NCI-H2029 (cell line): ENCODE data around the gene BBS9.
"Not testable (repeated sequence)": the region's sequence is repeated elsewhere in the genome, so short reads cannot be mapped to it uniquely, and the experiment has no call there.

Source experiments
- DNase-seq: peaks from one replicate; lab custom pipeline; 2025; lab: John Stamatoyannopoulos, UW

Gene BBS9

DNA sequence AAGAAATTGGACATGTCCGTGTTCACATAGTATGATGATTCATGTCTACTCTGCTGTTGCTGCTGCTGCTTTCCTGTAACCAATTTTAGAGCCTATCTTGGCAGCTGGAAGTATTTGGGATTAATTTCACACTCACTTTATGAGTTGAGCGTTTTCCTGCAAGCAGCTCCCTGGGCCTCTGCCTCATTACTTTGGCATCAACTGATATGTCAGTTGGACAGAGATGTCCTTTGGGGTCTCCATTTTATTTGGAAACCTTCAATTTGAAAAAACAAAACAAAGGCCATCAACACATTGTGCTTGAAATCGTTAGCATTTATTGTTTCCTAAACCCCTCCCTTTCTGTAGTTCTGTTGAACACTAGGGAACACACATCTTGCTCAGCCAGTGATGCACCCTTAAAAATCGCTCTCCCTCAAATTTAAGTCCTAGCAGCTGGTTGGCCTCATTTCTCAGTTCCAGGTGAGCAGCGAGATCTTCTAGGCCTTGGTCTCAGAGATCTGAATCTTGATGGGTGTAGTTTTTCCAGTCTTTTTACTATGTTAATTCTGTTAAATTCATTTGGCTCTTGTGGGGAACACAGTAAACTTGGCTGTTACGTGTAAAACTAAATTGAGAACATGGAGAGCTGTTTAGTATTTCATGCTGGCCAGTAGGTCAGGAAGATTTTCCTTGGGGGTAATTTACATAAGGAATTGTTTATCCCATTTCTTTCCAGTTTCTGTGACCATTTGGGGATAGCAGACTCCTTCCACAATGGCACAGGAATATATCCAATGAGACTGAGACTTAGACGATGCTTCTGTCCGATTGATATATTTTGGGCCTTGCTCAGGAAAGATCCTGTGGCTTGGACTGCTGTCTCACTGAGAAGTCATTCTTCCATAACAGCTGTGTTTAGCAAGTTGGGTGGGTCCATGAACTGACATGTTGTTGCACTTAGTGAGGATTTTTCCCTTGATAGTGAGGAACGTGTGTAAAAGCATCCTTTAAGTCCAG lies 371.6 kb downstream of the BBS9 start:
- no peak for DNase-seq

DNA sequence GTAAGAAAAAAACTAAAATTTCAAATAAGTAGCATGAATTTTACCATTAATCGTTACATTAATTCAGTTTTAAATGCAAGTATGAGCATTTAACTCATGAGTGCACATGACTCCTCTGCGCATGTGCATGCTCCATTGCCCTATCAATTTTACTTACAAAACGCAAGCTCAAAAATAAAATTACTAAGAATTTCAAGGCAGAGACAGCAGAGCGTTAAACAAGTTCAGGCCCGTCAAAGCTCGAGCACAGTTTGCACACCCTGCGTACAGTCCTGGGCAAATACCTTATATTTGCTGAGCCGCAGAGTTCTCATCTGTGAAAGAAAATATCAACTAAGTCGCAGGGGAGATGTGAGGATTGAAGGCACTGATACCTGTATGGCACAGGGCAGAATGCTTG lies 373.6 kb downstream of the BBS9 start:
- no peak for DNase-seq

DNA sequence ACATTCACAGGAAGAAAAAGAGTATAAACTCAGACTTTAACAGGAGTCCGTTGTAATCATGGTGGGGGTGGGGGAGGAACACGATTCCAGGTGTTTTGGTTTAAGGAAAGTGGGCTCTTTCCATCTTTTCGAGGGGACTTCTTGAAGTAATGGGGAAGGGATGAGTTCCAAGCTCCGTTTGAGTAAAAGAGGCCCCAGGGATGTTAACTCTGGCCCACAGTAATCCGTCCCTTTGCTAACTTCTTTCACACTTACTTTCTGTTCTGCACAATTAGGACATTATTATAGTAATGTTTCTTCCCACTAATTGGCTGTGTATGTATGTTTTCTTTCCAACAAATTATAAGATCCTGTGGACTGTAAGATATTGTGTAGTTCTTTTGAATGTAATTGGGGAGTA lies 374.4 kb downstream of the BBS9 start:
- no peak for DNase-seq

DNA sequence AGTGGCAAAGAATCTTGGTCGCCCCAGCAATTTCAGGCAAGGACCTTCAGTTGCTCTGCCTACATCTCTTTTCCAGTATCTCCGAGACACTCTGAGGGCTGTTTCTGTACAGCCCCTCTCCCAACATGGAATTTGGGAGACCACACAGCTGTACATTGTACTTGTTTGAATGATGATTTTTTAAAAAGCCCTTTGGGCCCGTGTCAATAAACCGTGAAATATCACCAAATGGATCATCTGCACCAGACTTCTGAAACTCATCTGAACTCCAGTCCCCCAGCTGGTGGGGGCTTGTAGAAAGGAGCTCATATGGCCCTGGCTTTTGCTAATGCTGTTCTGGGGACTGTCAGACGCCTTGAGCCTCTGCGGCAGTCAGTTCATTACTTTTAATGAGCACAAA lies 374.9 kb downstream of the BBS9 start:
- no peak for DNase-seq

DNA sequence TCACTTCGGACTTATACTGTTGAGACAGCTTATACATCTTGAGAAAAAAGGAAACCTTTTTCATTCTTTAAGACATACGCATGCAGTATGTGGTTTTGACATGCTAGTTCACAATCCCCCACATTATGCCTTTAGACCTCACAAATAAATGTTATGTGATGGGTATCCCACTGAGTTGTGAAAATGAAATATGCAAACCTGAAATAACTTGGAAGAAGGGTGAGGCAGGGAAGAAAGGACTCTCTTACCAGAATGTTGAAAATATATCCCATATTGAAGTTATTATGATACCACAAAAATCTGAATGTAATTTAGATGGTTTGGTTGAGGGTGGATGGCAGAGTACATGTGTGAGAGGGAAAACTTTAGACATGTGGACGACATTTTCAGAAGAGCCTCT lies 379.8 kb downstream of the BBS9 start:
- DNase-seq, result no peak

DNA sequence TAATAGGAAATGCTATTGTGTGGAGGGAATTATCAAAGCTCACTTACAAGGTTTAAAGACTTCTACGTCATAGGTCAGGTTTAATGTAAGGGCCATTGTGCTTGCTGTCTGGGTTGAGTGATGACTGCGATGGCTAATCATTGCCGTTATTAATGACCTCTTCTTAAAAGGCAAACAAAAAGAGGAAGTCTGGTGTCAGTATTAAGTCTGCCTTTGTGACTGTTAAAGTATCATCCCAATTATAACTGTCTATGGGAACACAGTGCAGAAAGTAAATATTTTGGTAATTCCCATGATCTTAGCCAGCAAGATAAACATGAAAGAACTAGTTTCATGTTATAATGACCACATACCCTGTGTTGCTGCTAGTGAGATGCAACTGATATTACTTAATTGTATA lies 382.4 kb downstream of the BBS9 start:
- no peak for DNase-seq

DNA sequence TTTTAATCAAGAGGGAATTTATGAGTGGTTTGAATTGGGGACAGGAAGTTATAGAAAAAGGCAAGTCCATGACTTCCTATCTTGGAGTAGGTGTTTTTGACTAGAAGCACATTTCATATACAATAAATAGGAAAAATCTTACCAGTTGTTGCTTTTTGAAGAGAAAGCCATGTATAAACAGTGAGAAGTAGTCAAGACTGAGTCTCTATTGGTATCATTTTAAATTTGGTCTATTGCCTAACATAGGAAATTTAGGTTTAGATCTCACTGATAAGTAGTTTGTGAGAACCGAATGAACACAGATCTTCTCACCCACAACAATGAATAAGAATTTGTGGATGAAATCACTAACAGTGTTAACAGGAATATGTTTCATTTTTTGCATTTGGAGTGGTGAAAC lies 387.2 kb downstream of the BBS9 start:
- no peak for DNase-seq

DNA sequence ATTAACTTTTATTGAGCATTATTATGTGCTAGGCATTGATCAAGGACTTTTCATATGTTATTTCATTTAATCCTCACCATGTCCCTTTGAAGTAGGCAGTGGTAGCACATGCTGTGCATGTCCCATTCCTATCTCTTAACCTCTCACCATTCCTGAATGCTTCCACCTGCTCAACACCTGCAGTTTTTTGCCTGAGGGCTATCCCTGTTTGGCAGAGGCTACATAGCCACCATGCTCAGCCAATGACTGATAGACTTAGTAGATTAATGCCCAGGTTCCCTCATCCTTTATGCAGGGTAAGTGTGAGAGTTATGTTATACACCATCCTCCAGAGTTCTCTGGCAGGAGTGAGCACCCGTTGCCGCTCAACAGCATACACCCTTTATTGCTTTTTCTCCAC lies 387.8 kb downstream of the BBS9 start:
- DNase-seq, result no peak

DNA sequence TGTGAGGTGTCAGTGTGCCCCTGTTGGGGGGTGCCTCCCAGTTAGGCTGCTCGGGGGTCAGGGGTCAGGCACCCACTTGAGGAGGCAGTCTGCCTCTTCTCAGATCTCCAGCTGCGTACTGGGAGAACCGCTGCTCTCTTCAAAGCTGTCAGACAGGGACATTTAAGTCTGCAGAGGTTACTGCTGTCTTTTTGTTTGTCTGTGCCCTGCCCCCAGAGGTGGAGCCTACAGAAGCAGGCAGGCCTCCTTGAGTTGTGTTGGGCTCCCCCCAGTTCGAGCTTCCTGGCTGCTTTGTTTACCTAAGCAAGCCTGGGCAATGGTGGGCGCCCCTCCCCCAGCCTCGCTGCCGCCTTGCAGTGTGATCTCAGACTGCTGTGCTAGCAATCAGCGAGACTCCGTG lies 397.6 kb downstream of the BBS9 start:
- not testable (repeated sequence) for DNase-seq

DNA sequence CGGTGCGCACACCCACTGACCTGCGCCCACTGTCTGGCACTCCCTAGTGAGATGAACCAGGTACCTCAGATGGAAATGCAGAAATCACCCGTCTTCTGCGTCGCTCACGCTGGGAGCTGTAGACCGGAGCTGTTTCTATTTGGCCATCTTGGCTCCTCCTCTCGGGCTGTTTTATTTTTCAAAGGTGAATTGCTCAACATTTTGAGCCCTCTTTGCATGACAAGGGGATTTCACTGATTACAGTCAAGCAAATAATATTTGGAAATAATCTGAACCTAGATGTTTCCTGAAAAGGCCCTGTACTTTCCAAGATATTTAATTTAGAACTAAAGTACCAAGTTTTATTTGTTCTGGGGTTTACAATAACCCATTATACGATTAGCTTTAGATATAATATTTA lies 398.2 kb downstream of the BBS9 start:
- DNase-seq, result not testable (repeated sequence)

DNA sequence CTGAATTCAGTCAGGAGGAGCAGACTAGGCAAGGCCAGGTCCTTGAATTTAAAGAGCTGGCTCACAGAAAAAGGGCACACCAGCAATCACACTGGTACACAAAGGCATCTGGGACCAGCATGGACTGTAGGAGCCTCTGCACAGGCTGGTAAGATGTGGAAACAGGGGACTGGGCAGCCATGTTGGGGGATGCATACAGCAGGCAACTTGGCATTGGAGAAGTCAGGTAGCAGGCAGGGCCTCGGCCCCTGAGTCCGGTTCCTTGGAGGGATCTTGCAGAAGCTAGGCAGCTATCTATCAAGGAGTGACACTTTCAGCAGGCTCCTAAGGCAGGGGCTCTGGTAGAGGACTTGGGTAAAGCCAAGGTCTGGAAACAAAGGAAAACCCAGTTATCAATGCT lies 399.7 kb downstream of the BBS9 start:
- no peak for DNase-seq

DNA sequence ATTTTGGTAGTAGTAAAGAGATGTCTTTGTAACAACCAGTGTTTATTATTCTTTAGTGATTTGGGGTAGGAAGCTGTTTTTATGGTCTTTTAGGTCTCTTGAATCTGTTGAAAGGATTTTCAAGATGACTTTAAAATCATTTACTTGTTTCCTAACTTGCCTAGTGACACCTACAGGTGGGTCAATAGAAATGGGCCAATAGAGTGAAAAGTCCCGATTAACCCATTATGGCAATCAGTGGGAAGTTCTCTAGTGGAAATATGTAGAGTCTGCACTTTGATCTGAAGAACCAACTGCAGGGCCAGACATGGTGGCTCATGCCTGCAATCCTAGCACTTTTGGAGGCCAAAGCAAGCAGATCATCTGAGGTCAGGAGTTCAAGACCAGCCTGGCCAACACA lies 401.3 kb downstream of the BBS9 start:
- no peak for DNase-seq

DNA sequence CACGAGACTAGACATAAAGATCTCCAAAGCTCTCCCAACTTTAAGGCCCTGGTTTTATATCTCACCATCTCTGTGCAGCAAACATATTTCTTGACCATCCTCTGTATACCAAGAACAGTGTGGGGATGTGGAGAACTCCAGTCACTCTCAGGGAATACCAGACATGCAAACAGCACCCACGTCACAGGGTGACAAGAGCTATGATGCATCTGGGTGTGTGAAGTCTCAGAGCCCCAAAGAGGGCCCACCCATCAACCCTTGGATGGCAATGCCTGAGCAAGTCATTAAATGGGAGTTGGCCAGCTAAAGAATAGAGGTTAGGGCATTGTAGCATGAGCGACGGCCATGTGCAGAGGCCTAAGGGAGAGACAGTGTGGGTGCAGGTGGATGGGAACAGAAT lies 402.5 kb downstream of the BBS9 start:
- DNase-seq, result no peak

DNA sequence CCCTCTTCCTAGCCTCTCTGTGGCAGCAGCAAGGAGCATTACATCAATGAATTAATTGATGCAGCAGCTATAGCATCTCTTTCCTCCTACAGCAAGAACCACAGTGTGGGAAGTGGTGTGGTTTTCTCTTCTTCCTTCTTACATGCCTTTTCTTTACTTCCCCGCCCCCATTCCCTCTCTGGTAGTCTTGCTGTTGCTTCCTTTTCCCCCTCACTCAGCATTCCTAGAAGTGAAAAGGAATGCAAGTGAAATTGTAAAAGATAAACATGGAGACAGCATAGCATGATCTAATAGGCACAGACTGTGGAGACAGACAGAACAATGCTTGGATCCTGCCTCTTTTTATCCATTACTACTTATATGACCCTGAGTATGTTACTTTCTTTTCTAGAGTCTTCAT lies 405.5 kb downstream of the BBS9 start:
- no peak for DNase-seq

DNA sequence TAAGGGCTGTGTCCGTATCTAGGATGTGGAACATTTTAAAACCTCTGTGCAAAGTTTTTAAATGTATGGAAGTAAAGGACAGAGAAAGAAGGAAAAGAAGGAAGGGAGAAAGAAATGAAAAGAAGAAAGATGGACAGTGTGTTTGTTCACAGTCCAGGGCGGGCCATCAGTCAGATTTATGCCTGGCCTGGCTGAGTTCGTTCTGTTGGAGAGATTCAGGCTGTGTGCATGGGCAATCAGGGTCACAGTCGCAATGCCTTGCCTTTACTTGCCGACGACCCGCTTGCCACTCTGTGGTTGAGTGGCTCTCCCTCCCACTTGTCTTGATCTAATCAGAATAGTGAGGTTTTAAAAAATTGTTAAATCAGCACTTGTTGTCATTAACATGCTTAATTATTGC lies 406.6 kb downstream of the BBS9 start:
- no peak for DNase-seq

DNA sequence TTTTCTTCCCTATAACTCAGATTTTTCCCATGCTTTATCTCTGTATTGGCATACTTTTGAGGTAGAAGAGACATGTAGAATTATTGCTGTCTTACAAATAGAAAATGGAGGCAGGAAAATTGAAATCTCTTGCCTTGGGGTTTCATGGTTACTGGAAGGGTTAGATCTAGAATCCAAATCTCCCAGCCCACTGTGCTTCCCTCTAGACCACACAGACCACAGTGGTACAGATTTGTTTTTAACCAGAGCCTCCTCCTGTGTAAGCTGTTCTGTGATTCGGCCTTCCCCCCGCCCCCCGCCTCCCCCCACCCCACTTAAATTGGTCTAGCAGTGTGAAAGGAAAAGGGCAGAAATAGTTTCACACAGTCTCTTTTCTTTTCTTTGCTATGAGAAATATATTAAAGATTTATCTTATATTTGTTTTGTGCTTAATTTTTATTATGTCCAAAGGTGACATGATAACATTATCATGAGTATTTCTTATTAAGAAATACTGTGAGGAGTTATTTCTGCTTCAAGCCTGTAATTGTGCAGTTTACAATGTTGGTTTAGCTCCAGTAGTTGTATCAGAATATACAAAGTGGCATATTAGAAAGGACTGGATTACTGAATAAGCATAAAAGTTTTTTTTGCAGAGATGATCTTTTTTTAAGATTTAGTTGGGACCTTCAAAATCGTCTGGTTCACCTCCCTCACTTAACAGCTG lies 407.2 kb downstream of the BBS9 start:
- DNase-seq, result no peak

DNA sequence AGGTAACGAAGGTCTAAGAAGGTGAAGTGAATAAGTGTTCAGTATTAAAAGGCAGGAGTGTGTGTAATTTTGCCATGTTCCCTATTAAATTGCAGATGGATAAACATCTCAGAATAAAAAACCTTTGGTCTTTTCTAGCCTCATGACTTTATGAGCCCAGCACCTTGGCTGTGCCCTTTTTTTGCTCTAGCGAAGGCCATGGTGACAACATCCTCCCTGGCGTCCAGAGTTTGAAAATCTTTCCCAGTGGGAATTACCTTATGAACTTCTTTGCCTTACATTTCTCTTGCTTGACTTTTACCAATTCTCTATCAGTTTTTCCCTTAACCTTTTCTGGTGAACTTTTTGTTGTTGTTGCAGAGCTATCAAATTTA lies 407.7 kb downstream of the BBS9 start:
- DNase-seq, result no peak

DNA sequence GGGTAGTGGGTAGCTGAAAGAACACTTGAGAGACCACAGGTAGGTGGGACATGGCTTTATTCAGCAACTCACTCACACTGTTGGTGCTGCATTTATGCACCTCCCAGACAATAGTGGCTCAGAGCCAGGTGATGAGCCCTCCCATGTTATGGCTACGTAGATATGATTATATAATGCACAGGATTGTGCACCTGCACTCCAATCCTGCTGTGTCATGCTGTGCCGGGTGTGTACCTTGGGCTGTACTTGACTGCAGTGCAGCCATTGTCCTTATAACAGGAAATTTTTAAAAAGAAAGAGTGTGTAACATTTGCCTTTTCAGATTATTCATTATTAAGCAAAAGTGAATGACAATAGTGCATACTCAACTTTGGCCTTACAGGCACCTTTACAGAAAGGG lies 409.8 kb downstream of the BBS9 start:
- no peak for DNase-seq

DNA sequence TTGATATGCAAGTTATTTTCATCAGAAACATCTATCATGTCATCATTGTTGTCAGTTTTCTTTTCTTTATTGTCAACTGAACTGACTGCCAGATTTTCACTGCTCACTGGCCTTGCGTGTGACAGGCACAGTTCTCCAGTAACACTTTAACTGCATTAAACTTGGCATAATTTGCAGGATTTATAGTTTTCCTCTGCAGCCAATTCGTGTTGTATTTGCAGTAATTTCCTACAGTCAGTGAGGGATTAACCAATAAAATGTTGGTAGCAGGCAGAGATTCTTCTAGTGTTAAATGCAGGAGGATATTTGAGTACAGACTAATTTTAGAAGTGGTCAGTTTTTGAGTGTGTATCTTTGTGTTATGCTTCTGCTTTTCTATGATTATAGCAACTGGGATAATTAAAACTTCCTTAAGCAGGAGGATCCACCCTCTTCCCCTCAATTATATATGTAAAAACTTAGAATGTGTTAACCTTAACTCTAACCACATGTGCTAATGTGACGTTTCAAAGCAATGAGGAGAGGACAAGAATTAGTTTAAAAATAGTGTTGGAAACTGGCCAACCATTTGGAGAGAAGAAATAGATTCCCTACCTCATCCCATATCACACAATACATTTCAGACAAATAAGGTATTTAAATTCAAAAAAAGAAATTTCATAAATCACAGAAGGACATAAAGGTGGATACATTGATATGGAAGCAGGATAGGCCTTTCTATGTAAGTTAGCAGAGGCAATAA lies 410.5 kb downstream of the BBS9 start:
- DNase-seq, result no peak

DNA sequence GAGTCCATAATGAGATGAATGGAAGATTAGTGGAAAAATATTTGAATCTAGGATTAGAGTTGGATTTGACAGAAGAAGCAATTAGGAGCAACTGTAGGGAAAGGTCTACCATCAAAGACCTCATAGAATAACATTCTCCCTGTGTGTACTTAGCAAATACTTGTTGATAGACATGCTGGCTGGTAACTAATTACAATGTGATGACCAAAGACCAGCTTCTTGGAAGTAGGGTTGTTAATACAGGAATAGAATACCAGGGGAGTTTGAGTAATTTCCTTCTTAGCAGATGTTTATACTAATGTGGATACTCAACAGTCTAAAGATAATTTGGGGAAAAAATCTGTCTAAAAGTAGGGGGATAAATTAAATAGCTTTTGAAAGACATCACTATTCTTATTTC lies 418.5 kb downstream of the BBS9 start:
- no peak for DNase-seq

DNA sequence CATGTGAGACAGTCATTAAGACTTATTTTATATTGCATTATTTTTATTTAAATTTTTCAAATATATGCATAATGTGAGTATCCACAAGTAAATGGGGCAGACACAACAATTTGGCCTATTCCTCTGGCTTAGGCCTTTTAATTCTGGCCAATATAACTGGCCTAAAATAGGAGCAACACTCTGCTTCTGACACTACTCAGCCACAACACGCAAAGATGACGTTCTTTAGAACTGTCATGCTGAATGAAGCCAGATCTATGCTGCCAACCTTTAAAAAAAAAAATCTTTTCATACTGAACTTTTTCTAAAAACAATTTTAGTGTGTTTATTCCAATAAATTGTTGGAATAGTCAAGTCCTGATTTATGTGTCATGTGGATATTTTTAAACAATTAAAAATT lies 421.0 kb downstream of the BBS9 start:
- DNase-seq, result no peak

DNA sequence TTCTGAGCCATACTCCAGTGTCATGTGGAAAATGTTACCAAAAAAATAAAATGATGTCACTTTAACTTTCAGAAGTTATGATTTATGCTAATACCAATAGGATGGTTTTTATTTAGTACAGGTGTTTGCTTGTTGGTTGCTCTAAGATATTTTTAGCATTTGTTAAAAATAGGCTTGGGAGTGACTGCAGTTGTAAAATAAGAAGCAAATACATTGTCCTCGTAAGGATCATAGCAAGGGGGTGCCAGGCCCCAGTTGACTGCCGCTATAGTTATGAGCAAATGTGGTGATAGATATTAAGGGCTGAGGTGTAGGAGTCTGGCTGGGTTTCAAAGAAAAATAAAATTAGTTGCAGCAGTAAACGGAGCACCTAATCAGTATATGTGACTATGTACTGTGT lies 421.6 kb downstream of the BBS9 start:
- DNase-seq, result no peak

DNA sequence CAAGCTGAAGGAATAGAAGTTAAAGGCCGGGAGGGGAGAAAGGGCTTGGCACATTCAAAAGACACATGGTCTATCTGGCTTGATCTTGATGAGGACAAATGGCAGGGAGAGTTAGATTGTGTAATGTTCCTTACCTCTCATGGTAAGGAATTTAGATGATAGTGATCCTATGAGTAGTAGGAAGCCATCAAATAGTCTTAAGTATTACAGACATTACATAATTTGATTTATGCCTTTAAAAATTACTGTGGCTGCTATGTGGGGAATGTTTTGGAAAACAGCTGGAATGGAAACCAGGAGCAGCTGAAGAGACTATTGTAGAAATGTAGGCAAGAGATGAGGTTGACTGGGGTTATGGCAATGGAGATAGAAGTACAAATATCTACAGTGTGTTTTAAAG lies 424.7 kb downstream of the BBS9 start:
- no peak for DNase-seq
